Progenitor cell of endocrine pancreas (in vitro differentiated cells): ENCODE results near the gene ZSCAN21. TPM values are rescaled to one million over a fixed set of nuclear protein-coding genes. Genes with fewer than 3 reads are reported as not detected.
A peak's percentile ranks its signal among the peaks of the same experiment; 100 is the strongest.
"Not testable (repeated sequence)": the region's sequence is repeated elsewhere in the genome, so short reads cannot be mapped to it uniquely, and the experiment has no call there.

ENCODE experiments used
- DNase-seq: peaks from one replicate; pipeline ENCODE4 v3.0.0; 2021; ENCODE audit warnings: low spot score; ENCODE audit not compliant: unreplicated experiment
- H3K27ac Mint-ChIP-seq: 2 replicates; pipeline ENCODE4 v1.8.0; 2021; ENCODE audit warnings: mild to moderate bottlenecking, moderate library complexity, mixed read lengths
- H3K27me3 Mint-ChIP-seq: 2 replicates; pipeline ENCODE4 v1.8.0; 2021; ENCODE audit warnings: mixed read lengths
- H3K36me3 Mint-ChIP-seq: 2 replicates; pipeline ENCODE4 v1.8.0; 2022; ENCODE audit warnings: mixed read lengths; ENCODE audit not compliant: insufficient read depth
- H3K4me1 Mint-ChIP-seq: 2 replicates; pipeline ENCODE4 v1.8.0; 2021; ENCODE audit warnings: low read depth, mixed read lengths
- H3K4me3 Mint-ChIP-seq: 2 replicates; pipeline ENCODE4 v1.8.0; 2021; ENCODE audit warnings: low read depth, mild to moderate bottlenecking, moderate library complexity, mixed read lengths
- H3K9me3 Mint-ChIP-seq: 2 replicates; pipeline ENCODE4 v1.8.0; 2021; ENCODE audit warnings: low read depth, mixed read lengths
- CTCF ChIP-seq: fragments of 200-600 bp; sonication (generic); IDR thresholded peaks from one replicate; pipeline ENCODE4 v1.5.0; 2021; ENCODE audit warnings: antibody characterized with exemption, mild to moderate bottlenecking; ENCODE audit not compliant: unreplicated experiment
- long read RNA-seq: library from polyadenylated mRNA; unstranded; transcript quantifications from one replicate; pipeline ENCODE4 v2.0.0, GENCODE V29; 2020
- total RNA-seq: library from RNA; stranded (reverse); gene quantifications from 2 replicates; pipeline ENCODE4 v1.2.1, GENCODE V29; 2021

The ZSCAN21 gene
- 20.7 and 22.8 TPM in 2 replicates for total RNA-seq
- long read RNA-seq, transcript ZSCAN21-201 (4 exons, 2,005 nt) = major isoform, 54 of 125 reads
- long read RNA-seq, partial matches to known transcripts = 6 of 125 reads
- long read RNA-seq, other reads (novel, unspliced or antisense) = 64 of 125 reads

GRCh38 chr7:100049441-100050291, at the start of gene ZSCAN21:
ZSCAN21 (plus strand) TSS chr7:100049774; CDS start chr7:100057007, 7,233 bp downstream.
- Mint-ChIP-seq H3K4me3 (peak within 1 kb of the TSS; percentile 88), H3K36me3 (no peaks in the 10 kb centered on the region), H3K9me3 (no peaks in the 10 kb centered on the region), H3K27ac (peak within 1 kb of the TSS; percentile 98), H3K27me3 (no peaks in the 10 kb centered on the region), H3K4me1 (peaks cover 14% of the 10 kb centered on the region)
- DNase-seq = peak; percentile 71
- peak; percentile 31 for TF ChIP-seq CTCF

- Mint-ChIP-seq H3K4me1 (peaks cover 37% of the 10 kb centered on the region), H3K27ac (peak overlapping the region; percentile 67), H3K4me3 (no peak overlapping the region), H3K36me3 (no peaks in the 10 kb centered on the region), H3K9me3 (no peaks in the 10 kb centered on the region), H3K27me3 (no peaks in the 10 kb centered on the region)
- TF ChIP-seq CTCF = no peak
- DNase-seq = no peak
These were observed 49.3 kb upstream of the ZSCAN21 start for GRCh38 chr7:100000239-100000638.

DNA sequence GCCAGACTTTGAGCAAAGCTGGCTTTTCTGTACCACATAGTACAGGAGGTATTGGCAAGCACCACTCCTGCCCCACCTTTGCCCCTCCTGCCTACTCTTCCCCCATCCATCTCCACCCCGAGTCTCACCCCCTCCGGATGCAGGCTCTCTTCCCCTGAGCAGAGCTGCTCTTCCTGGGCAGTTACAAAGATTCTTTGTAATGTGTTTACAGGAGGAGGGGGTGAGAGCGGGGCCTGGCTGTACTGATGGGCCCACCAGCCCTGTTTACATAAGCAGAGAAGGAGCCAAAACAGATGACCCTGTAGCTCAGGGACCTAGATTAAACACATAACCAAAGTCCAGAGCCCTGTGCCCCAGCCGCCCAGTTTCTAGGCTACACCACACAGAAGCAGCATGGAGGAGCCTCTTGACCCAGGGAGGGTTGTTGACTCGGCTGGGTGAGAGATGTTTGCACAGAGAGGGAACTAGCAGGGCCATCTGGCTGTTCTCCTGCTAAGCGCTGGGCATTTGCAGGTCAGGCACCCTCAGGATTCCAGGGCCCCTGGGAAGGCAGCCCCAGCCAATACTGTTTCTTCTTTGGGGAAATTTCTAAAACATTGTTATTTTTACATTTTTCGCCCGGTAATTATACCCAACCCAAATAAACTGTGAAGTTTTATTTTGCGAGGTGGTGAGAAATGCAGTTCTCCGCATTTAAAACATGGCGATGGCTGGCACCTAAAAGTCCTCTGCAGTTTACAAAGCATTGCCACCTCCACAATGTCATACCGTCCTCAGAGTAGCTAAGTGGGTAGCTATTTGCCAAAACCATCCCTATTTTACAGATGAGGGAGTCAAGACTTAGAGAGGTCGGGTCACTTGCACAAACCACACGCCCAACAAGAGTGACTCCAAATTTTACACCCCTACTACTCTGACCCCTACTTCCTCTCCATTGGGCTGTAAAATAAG, 45.6 kb upstream of the ZSCAN21 start:
- Mint-ChIP-seq H3K4me1 (peaks cover 53% of the 10 kb centered on the region), H3K9me3 (no peaks in the 10 kb centered on the region), H3K4me3 (peak overlapping the region; percentile 19), H3K27me3 (no peaks in the 10 kb centered on the region), H3K36me3 (no peaks in the 10 kb centered on the region), H3K27ac (peak overlapping the region; percentile 95)
- no peak for TF ChIP-seq CTCF
- peak; percentile 43 for DNase-seq

DNA sequence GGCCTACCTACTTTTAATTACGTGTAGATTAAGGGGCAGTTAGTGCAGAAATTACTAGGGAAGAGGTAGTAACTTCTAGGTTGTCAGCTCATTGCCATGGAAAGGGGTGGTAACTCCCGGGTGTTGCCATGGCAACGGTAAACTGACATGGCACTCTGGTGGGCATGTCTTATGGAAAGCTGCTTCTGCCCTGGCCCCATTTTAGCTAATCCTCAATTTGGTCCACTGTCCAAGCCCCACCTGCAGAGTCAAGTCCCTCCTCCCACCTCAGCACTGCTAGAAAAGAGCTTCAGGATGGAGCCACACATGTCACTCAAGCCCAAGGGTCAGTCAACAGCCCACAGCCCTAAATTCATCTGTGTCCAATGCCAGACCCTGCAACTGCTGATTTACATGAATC, 41.7 kb upstream of the ZSCAN21 start:
- H3K27me3 Mint-ChIP-seq = no peaks in the 10 kb centered on the region
- peak overlapping the region; percentile 64 for H3K27ac Mint-ChIP-seq
- H3K9me3 Mint-ChIP-seq = no peaks in the 10 kb centered on the region
- no peak for DNase-seq
- no peak overlapping the region for H3K4me3 Mint-ChIP-seq
- TF ChIP-seq CTCF = no peak
- no peaks in the 10 kb centered on the region for H3K36me3 Mint-ChIP-seq
- peaks cover 43% of the 10 kb centered on the region for H3K4me1 Mint-ChIP-seq

- peaks cover 39% of the 10 kb centered on the region for H3K4me1 Mint-ChIP-seq
- no peaks in the 10 kb centered on the region for H3K27me3 Mint-ChIP-seq
- no peaks in the 10 kb centered on the region for H3K36me3 Mint-ChIP-seq
- no peak overlapping the region for H3K4me3 Mint-ChIP-seq
- H3K9me3 Mint-ChIP-seq = no peaks in the 10 kb centered on the region
- no peak for DNase-seq
- peak overlapping the region; percentile 89 for H3K27ac Mint-ChIP-seq
- TF ChIP-seq CTCF = no peak
These were observed 41.0 kb upstream of the ZSCAN21 start for GRCh38 chr7:100008525-100008924.

- peaks cover 30% of the 10 kb centered on the region for H3K4me1 Mint-ChIP-seq
- not testable (repeated sequence) for H3K36me3 Mint-ChIP-seq
These were observed 39.6 kb upstream of the ZSCAN21 start for GRCh38 chr7:100009952-100010351.

More at GRCh38 chr7:100009952-100010351, 39.6 kb upstream of the ZSCAN21 start:
- not testable (repeated sequence) for H3K27ac Mint-ChIP-seq, DNase-seq, H3K4me3 Mint-ChIP-seq, H3K9me3 Mint-ChIP-seq, H3K27me3 Mint-ChIP-seq
